ENCODE measurements around the gene ENTPD2.

Gene ENTPD2

GRCh38 chr9:137087409-137087925 lies 33.6 kb upstream of the ENTPD2 start (continued):
- TF ChIP-seq ZBTB11 (tag by site-specific recombination; conservative IDR thresholded peaks at IDR 0.05; ENCODE audit: low read depth) = peak; percentile 77

- H3K27ac ChIP-seq (ENCODE audit: extremely low read depth, low read depth, low read length) = peak within 1 kb of the TSS; percentile 70
- TF ChIP-seq ZNF530 (tag by site-specific recombination; IDR thresholded peaks at IDR 0.05; ENCODE audit: low read depth) = no peak
- TF ChIP-seq KLF10 (tag by site-specific recombination; IDR thresholded peaks at IDR 0.05) = peak; percentile 58; the same call in 1 of the 2 replicates
- TF ChIP-seq ZNF169 (tag by site-specific recombination; IDR thresholded peaks at IDR 0.05) = no peak
- peak; percentile 48; the same call in 1 of the 2 replicates for TF ChIP-seq ZNF324 (tag by site-specific recombination; IDR thresholded peaks at IDR 0.05)
- TF ChIP-seq ZBTB8A (tag by site-specific recombination; IDR thresholded peaks at IDR 0.05) = peak; percentile 86
- no peak; the same call in 1 of the 2 replicates for TF ChIP-seq MYNN (tag by site-specific recombination; IDR thresholded peaks at IDR 0.05; ENCODE audit: borderline replicate concordance)
- peak; percentile 99 for TF ChIP-seq ZBTB26 (tag by site-specific recombination; optimal IDR thresholded peaks at IDR 0.05)
- TF ChIP-seq EGR2 (tag by site-specific recombination; IDR thresholded peaks at IDR 0.05; ENCODE audit: low read depth) = peak; percentile 46
- no peak for TF ChIP-seq ZNF639 (tag by site-specific recombination; IDR thresholded peaks at IDR 0.05)
- TF ChIP-seq RBAK (tag by site-specific recombination; IDR thresholded peaks at IDR 0.05) = no peak
- TF ChIP-seq ZBTB49 (tag by site-specific recombination; IDR thresholded peaks at IDR 0.05; ENCODE audit: low read depth) = no peak
- TF ChIP-seq KLF17 (tag by site-specific recombination; IDR thresholded peaks at IDR 0.05) = peak; percentile 53
- TF ChIP-seq ZIC2 (tag by site-specific recombination; IDR thresholded peaks at IDR 0.05) = peak; percentile 53
- no peak for TF ChIP-seq ZNF670 (tag by site-specific recombination; IDR thresholded peaks at IDR 0.05; ENCODE audit: low read depth)
- peak; percentile 60 for TF ChIP-seq ZSCAN30 (tag by site-specific recombination; IDR thresholded peaks at IDR 0.05)
- TF ChIP-seq ZNF335 (tag by site-specific recombination; conservative IDR thresholded peaks at IDR 0.05) = peak; percentile 79
- no peak for TF ChIP-seq ZNF596 (tag by site-specific recombination; IDR thresholded peaks at IDR 0.05)
- peak; percentile 60 for TF ChIP-seq GLIS1 (tag by site-specific recombination; IDR thresholded peaks at IDR 0.05)
- TF ChIP-seq ZNF184 (tag by site-specific recombination; IDR thresholded peaks at IDR 0.05) = 0 out of 2 replicates have a peak, but pooled peaks have one; percentile 18
- no peak for TF ChIP-seq ZNF114 (tag by site-specific recombination; IDR thresholded peaks at IDR 0.05)
- TF ChIP-seq ZNF561 (tag by site-specific recombination; IDR thresholded peaks at IDR 0.05; ENCODE audit: borderline replicate concordance) = peak; percentile 66; the same call in 1 of the 2 replicates
- TF ChIP-seq ZNF404 (tag by site-specific recombination; IDR thresholded peaks at IDR 0.05) = no peak
Observed at GRCh38 chr9:137086531-137087408, 32.9 kb upstream of the ENTPD2 start, which contains the start of gene MAN1B1. Gene MAN1B1, plus strand, starts transcription at chr9:137086985. Its CDS starts 15 bp downstream, at chr9:137087000.

More at GRCh38 chr9:137086531-137087408, 32.9 kb upstream of the ENTPD2 start, which contains the start of gene MAN1B1:
- Histone ChIP-seq H3K4me1 (ENCODE audit: control insufficient read depth, insufficient read depth, low read length) (0 out of 2 replicates have a peak, but pooled peaks cover 3% of the 10 kb centered on the region), H3K9me3 (ENCODE audit: control insufficient read depth, insufficient read depth, low read depth, low read length) (no peaks in the 10 kb centered on the region), H3K36me3 (ENCODE audit: control insufficient read depth in 2 of 2, insufficient read depth in 1 of 2, low read length in 2 of 2) (peaks cover 0 to 44% of the 10 kb centered on the region in 2 experiments; a peak in 2 of 3 replicates), H3K4me3 (ENCODE audit: low read depth, low read length) (peak within 1 kb of the TSS; percentile 57)
- CTCF ChIA-PET = interaction anchor here (0.7 to 3.3 kb wide), 15 partner anchors 10 to 348 kb away, joined by 3 to 26 read pairs (median 5); partner anchors contain the start of genes RNF224, SAPCD2 and UAP1L1
- POLR2A ChIA-PET = interaction anchor here (0.6 to 7.8 kb wide), 38 partner anchors 9 to 518 kb away, joined by 3 to 137 read pairs (median 5); partner anchors contain the start of genes ANAPC2, NELFB, NPDC1 and NSMF
